ENCODE measurements around the gene C6orf141.
"Not testable (repeated sequence)": the region's sequence is repeated elsewhere in the genome, so short reads cannot be mapped to it uniquely, and the experiment has no call there.

The C6orf141 gene

DNA sequence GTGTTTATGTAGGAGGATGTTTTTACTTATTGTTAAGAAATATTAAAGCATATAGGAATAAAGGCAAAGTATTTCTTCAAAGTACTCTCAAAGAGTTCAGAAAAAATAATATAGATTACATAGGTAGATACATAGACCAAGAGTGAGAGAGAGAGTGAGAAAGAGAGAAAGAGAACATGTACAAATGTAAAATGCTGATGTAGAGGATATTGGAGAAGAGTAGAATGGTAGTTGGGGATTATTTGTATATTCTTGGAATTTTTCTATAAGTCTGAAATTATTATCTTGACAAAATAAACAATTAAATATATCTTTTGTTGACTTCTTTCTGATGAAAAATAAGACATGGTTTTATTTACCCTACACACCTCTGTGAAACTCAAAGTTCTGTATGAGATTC, 29.2 kb downstream of the C6orf141 start:
- DNase-seq, result no peak

DNA sequence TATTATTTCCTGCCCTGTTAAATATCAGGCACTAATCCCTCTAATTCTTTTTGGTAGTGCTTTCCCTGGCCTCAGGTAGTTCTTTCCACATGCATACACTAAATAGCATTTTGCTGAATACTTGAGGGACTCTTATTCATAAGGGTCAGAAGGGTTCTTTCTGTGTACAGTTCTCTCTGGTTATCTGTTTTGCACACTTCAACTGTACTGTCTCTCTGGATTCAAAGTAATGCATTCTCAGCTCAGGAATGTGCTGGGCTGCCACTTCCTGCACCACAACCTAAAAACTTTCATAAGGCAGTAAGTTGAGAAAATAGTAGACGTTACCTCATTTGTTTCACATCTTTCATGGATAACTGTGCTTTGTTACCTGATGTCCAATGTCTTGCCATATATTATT, 32.1 kb downstream of the C6orf141 start:
- DNase-seq, result no peak

DNA sequence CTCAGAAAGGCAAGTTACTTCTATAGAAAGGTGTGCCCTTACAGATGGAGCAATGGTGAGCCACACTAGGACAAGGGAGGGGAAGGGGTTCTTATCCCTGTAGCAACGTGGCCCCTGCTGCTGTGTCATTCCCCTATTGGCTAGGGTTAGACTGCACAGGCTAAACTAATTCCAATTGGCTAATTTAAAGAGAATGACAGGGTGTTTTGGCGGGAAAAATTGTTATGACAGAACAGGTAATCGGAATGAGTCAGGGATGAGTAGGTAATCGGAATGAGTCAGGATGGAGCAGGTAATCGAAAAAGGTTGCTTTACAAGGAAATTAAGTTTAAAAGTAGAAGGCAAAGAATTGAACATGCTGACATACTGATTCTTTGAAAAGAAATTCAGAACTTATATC, 36.8 kb downstream of the C6orf141 start:
- not testable (repeated sequence) for DNase-seq
